Parathyroid adenoma (tissue), 2 donors: ENCODE results near the gene SLC22A15.
"Not testable (repeated sequence)": the region's sequence is repeated elsewhere in the genome, so short reads cannot be mapped to it uniquely, and the experiment has no call there.

ENCODE experiments used
- H2AFZ ChIP-seq: fragments of 300-600 bp; sonication (generic); one replicate; pipeline ENCODE4 v1.7.0; 2017; ENCODE audit warnings: antibody characterized with exemption, mild to moderate bottlenecking
- H3K27ac ChIP-seq: fragments of 300-600 bp; sonication (generic); one replicate; pipeline ENCODE4 v1.7.0; 2017
- H3K27me3 ChIP-seq: fragments of 300-600 bp; sonication (generic); one replicate; pipeline ENCODE4 v1.7.0; 2017; ENCODE audit warnings: low read length; ENCODE audit not compliant: control insufficient read depth, insufficient read depth
- H3K36me3 ChIP-seq: fragments of 300-600 bp; sonication (generic); one replicate; pipeline ENCODE4 v1.7.0; 2017; ENCODE audit warnings: low read length; ENCODE audit not compliant: control insufficient read depth, insufficient read depth
- H3K4me1 ChIP-seq: fragments of 300-600 bp; sonication (generic); one replicate; pipeline ENCODE4 v1.7.0; 2017; ENCODE audit warnings: control low read depth
- H3K4me2 ChIP-seq: fragments of 300-600 bp; sonication (generic); one replicate; pipeline ENCODE4 v1.7.0; 2017; ENCODE audit warnings: low read length
- H3K4me3 ChIP-seq: fragments of 300-600 bp; sonication (generic); one replicate; pipeline ENCODE4 v1.7.0; 2017; ENCODE audit warnings: low read depth, low read length
- H3K79me2 ChIP-seq: fragments of 300-600 bp; sonication (generic); one replicate; pipeline ENCODE4 v1.7.0; 2017; ENCODE audit warnings: control low read depth
- H3K9ac ChIP-seq: fragments of 300-600 bp; sonication (generic); one replicate; pipeline ENCODE4 v1.7.0; 2017; ENCODE audit warnings: mild to moderate bottlenecking
- H3K9me3 ChIP-seq: fragments of 300-600 bp; sonication (generic); one replicate; pipeline ENCODE4 v1.7.0; 2017; ENCODE audit warnings: low read length; ENCODE audit not compliant: control insufficient read depth
- TF ChIP-seq, protein P1 (sequence below): fragments of 300-600 bp; sonication (generic); IDR thresholded peaks from one replicate; pipeline ENCODE4 v1.7.0; 2017; ENCODE audit warnings: antibody characterized with exemption, mild to moderate bottlenecking
- donor health status: primary hyperparathyroidism.

SLC22A15 gene

DNA sequence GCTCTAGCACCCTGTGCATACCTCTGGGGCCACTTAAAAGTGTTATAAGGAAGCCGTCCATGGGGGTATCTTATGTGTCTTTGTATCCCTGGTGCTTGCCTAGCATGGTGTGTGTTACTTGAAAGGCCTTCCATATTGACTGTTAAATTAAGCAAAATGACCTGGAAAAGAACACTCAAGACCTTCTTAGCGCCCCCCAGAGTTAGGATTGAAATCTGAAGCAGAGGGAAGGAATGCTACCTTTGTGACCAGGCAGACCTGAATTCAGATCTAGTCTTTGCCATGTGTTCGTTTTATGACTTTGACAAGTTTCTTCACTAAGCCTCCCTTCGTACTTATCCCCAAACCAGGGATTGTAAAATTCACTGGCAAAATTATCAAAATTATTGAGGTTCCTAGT, 59.9 kb downstream of the SLC22A15 start:
- Histone ChIP-seq H2AFZ (no peak overlapping the region), H3K79me2 (no peaks in the 10 kb centered on the region), H3K36me3 (no peaks in the 10 kb centered on the region), H3K27ac (no peak overlapping the region), H3K9me3 (no peaks in the 10 kb centered on the region), H3K4me1 (no peaks in the 10 kb centered on the region), H3K4me2 (no peak overlapping the region), H3K9ac (no peak overlapping the region), H3K27me3 (no peaks in the 10 kb centered on the region), H3K4me3 (no peak overlapping the region)
- TF ChIP-seq, protein P1, sequence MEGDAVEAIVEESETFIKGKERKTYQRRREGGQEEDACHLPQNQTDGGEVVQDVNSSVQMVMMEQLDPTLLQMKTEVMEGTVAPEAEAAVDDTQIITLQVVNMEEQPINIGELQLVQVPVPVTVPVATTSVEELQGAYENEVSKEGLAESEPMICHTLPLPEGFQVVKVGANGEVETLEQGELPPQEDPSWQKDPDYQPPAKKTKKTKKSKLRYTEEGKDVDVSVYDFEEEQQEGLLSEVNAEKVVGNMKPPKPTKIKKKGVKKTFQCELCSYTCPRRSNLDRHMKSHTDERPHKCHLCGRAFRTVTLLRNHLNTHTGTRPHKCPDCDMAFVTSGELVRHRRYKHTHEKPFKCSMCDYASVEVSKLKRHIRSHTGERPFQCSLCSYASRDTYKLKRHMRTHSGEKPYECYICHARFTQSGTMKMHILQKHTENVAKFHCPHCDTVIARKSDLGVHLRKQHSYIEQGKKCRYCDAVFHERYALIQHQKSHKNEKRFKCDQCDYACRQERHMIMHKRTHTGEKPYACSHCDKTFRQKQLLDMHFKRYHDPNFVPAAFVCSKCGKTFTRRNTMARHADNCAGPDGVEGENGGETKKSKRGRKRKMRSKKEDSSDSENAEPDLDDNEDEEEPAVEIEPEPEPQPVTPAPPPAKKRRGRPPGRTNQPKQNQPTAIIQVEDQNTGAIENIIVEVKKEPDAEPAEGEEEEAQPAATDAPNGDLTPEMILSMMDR = no peak

DNA sequence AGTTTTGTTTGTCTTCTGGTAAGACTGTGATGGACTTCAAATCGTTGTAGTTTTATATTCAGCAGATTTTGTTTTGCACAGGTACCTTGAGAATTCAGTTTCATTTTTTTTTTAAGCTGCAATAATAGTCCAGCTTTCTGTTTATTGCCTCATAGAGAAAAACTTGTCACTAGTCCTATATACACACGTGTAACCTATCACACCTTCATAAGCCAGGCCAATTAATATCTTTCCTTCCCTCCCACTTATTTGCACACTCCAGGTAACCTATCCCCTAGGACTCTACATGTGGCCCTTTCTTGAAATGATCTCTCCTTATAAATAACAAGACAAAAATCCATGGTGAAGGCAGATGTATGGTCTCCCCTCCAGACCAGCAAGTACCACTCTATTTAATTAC, 62.4 kb downstream of the SLC22A15 start:
- Histone ChIP-seq H3K9me3 (no peaks in the 10 kb centered on the region), H3K79me2 (no peaks in the 10 kb centered on the region), H3K27me3 (no peaks in the 10 kb centered on the region), H3K4me2 (no peak overlapping the region), H3K4me3 (no peak overlapping the region), H3K9ac (no peak overlapping the region), H2AFZ (no peak overlapping the region), H3K27ac (no peak overlapping the region), H3K36me3 (no peaks in the 10 kb centered on the region), H3K4me1 (no peaks in the 10 kb centered on the region)
- TF ChIP-seq, protein P1 = no peak

DNA sequence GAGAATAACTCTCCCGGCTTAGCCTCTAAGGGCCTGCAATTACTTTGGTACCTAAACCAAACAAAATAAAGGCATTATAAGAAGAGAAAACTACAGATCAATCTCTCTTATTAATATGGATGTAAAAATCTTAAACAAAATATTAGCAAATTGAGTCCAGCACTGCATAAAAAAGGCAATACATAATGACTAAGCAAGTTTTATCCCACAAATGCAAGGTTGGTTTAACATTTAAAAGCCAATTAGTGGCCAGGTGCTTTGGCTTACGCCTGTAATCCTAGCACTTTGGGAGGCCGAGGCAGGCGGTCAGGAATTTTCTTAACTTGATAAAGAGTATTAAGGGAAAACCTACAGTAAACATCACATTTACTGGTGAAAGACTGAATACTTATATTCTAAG, 67.8 kb downstream of the SLC22A15 start:
- Histone ChIP-seq H3K27me3 (no peaks in the 10 kb centered on the region), H3K4me1 (no peaks in the 10 kb centered on the region), H3K4me3 (no peak overlapping the region), H3K4me2 (no peak overlapping the region), H3K79me2 (no peaks in the 10 kb centered on the region), H2AFZ (no peak overlapping the region), H3K36me3 (no peaks in the 10 kb centered on the region), H3K27ac (no peak overlapping the region), H3K9me3 (no peaks in the 10 kb centered on the region), H3K9ac (no peak overlapping the region)
- TF ChIP-seq, protein P1 = no peak

DNA sequence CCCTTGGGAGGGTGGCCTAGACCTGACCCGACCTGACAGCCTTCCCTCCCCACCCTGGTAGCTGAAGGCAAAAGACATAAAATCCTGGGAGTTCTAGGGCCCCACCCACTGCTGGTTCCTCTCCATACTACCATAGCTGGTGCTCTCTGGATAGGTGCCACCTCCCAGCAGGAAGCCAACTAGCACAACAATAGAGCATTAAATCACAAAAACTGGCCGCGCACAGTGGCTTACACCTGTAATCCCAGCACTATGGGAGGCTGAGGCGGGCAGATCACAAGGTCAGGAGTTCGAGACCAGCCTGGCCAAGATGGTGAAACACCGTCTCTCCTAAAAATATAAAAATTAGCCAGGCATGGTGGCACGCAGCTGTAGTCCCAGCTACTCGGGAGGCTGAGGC, 70.6 kb downstream of the SLC22A15 start:
- H3K9ac ChIP-seq, H3K27ac ChIP-seq, H3K27me3 ChIP-seq, H3K4me3 ChIP-seq, H2AFZ ChIP-seq, H3K36me3 ChIP-seq, H3K4me1 ChIP-seq, H3K79me2 ChIP-seq, H3K4me2 ChIP-seq, H3K9me3 ChIP-seq: not testable (repeated sequence)

DNA sequence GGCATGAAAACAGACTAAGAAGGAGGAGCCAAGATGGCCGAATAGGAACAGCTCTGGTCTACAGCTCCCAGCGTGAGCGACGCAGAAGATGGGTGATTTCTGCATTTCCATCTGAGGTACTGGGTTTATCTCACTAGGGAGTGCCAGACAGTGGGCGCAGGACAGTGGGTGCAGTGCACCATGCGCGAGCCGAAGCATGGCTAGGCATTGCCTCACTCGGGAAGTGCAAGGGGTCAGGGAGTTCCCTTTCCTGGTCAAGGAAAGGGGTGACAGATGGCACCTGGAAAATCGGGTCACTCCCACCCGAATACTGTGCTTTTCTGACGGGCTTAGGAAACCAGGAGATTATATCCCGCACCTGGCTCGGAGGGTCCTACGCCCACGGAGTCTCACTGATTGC, 75.6 kb downstream of the SLC22A15 start:
- H2AFZ ChIP-seq, H3K9ac ChIP-seq, H3K79me2 ChIP-seq, H3K36me3 ChIP-seq, H3K4me3 ChIP-seq, H3K4me2 ChIP-seq, H3K27me3 ChIP-seq, H3K4me1 ChIP-seq, H3K9me3 ChIP-seq, H3K27ac ChIP-seq: not testable (repeated sequence)

DNA sequence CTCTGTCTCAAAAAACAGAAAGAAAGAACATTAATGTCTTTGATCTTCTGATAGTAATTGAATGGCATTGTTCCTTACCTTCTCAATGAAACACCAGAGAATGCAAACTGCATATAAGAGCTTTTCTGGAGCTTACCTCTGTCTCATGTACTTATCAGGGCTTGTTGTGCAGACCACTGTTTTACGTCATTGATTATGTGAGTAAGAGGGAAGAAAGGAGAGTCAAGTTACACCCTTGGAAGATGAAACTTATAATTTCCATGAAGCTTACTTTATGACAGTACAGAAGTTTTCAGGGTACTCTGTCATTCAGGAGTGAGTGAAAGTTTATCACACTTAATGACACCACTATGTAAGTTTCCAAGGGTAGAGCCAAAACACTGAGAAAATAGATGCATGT, 85.9 kb downstream of the SLC22A15 start:
- no peaks in the 10 kb centered on the region for H3K27me3 ChIP-seq
- no peaks in the 10 kb centered on the region for H3K9me3 ChIP-seq
- H3K4me1 ChIP-seq = no peaks in the 10 kb centered on the region
- no peak overlapping the region for H3K27ac ChIP-seq
- H3K9ac ChIP-seq = no peak overlapping the region
- no peaks in the 10 kb centered on the region for H3K79me2 ChIP-seq
- H2AFZ ChIP-seq = no peak overlapping the region
- H3K36me3 ChIP-seq = no peaks in the 10 kb centered on the region
- no peak overlapping the region for H3K4me3 ChIP-seq
- no peak overlapping the region for H3K4me2 ChIP-seq
- TF ChIP-seq, protein P1 = no peak
